Activated T-cell treated with anti-CD3 and anti-CD28 coated beads, Interleukin-2, amount 50 U/mL, for 4 hours (primary cell): ENCODE results near the gene MAN2B2. TPM values are rescaled to one million over a fixed set of nuclear protein-coding genes. Genes with fewer than 3 reads are reported as not detected.
A peak's percentile ranks its signal among the peaks of the same experiment; 100 is the strongest.
"Not testable (repeated sequence)": the region's sequence is repeated elsewhere in the genome, so short reads cannot be mapped to it uniquely, and the experiment has no call there.

Source experiments
- ATAC-seq, 2 donors: fragments of 200-7000 bp; cut with Tn5 transposase; one replicate each; pipeline ENCODE4 v1.10.0; 2021
- DNase-seq: peaks from one replicate; pipeline ENCODE4 v3.0.0-alpha.2; 2020
- H3K27me3 Mint-ChIP-seq: one replicate; pipeline ENCODE4 v1.8.0; 2021; ENCODE audit warnings: low read depth, mixed read lengths
- H3K36me3 Mint-ChIP-seq: one replicate; pipeline ENCODE4 v1.8.0; 2022; ENCODE audit warnings: mixed read lengths; ENCODE audit not compliant: insufficient read depth
- H3K4me1 Mint-ChIP-seq: one replicate; pipeline ENCODE4 v1.8.0; 2021; ENCODE audit warnings: low read depth, mixed read lengths
- H3K4me3 Mint-ChIP-seq: one replicate; pipeline ENCODE4 v1.8.0; 2021; ENCODE audit warnings: mild to moderate bottlenecking, moderate library complexity, mixed read lengths
- H3K9me3 Mint-ChIP-seq: one replicate; pipeline ENCODE4 v1.8.0; 2021; ENCODE audit warnings: mixed read lengths
- total RNA-seq, 3 donors: library from RNA; stranded (reverse); gene quantifications; one replicate each; pipeline ENCODE4 v1.2.1, GENCODE V29; 2021

MAN2B2 gene
- total RNA-seq, 3 donors from 2014 or later: 11.9 to 13.4 (median 12.7) TPM

DNA sequence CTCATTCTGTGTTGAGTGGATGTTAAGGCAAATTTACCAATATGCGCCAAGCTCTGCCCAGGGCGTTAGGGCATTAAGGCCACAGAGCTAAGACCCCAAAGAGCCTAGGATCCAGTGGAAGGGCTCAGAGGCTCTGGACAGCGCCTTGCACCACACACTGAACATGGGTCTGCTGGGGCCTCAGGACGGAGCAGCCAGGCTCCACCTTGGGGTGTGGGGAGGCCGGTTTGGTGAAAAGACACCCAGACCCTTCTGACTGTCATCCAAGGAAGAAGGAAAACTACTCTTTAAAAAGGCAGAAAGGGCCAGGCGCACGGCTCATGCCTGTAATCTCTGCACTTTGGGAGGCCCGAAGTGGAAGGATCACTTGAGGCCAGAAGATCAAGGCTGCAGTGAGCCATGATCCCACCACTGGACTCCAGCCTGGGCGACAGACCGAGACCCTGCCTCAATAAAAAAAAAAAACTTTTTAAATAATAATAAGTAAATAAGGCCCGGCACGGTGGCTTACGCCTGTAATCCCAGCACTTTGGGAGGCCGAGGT lies 64.2 kb downstream of the MAN2B2 start:
- H3K36me3 Mint-ChIP-seq: peaks cover 30% of the 10 kb centered on the region
- H3K4me1 Mint-ChIP-seq: peaks cover 28% of the 10 kb centered on the region
- DNase-seq (no peak), ATAC-seq (no peak)
- no peaks in the 10 kb centered on the region for H3K9me3 Mint-ChIP-seq
- H3K27me3 Mint-ChIP-seq: no peaks in the 10 kb centered on the region
- peak overlapping the region; percentile 24 for H3K4me3 Mint-ChIP-seq

DNA sequence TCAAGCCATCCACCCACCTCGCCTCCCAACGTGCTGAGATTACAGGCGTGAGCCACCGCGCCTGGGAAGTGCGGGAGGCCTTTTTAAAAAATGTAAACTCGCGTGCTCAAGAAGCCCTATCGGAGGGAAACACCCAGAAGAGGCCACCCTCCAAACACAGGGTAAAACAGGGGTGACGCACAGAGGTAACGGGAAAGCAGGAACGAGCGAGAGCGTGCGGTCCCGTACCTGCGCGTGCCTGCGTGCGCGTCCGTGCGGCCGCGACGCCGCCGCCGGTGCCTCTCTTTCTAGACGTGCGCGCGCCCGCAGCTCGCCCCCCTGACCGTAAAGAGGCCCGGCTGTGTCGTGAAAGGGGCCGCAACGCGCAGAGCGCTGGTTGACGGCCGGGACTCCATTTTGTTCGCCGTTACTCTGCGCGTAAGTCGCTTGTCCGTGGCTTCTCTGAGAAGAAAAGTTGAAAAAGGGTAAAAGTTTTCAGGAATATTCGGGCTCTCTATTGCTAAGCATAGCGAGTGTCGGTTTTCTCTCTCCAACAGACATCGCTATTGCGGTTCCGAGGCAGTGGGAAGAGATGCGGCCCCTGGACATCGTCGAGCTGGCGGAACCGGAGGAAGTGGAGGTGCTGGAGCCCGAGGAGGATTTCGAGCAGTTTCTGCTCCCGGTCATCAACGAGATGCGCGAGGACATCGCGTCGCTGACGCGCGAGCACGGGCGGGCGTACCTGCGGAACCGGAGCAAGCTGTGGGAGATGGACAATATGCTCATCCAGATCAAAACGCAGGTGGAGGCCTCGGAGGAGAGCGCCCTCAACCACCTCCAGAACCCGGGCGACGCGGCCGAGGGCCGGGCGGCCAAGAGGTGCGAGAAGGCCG lies 65.5 kb downstream of the MAN2B2 start, which contains the start of gene MRFAP1:
Gene MRFAP1, plus strand, starts transcription at position 394 of the 872 bp plus-strand sequence. Its CDS starts 178 bp downstream, at position 572.
- Mint-ChIP-seq H3K4me3 (peak within 1 kb of the TSS; percentile 98), H3K9me3 (no peaks in the 10 kb centered on the region), H3K36me3 (peaks cover 30% of the 10 kb centered on the region), H3K27me3 (no peaks in the 10 kb centered on the region), H3K4me1 (peaks cover 33% of the 10 kb centered on the region)
- DNase-seq: peak; percentile 91
- peak; percentile 81 to 90 for ATAC-seq

DNA sequence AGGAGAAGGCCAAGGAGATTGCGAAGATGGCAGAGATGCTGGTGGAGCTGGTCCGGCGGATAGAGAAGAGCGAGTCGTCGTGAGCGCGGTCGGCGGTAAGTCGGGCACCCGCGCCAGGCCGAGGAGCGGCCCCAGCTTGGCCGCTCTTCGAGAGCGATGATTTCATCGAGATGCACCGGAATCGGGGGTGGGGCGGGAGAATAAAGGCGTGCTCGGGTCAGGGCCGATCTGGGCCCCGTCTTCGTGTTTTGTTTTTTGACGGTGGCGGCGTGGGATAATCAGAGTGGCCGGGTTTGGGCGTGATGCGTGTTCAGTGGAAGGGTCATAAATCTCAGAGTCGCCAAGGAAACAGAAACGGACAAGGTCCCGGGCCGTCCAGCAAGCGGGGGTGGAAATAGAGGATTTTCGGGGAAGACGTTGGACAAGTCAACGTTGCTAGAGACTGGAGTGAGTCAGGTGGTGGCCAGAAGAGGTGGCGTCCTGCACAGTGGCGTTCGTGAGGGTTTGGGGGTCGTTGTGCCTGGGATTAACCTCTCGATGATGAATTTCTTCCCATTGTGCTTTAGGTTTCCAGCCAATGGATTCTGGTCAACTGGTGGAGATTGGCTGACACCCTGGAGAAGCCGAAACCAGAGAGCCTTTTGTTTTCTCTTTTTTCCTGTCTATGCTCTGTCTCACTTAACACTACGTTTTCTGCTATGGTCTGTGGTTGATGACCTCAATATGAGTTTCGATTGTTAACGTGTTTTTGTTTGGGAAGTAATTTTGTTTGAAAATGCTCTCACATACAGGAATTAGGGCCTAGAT lies 66.4 kb downstream of the MAN2B2 start:
- ATAC-seq: peak; percentile 59
- DNase-seq: peak; percentile 41
- H3K9me3 Mint-ChIP-seq: no peaks in the 10 kb centered on the region
- H3K36me3 Mint-ChIP-seq: peaks cover 30% of the 10 kb centered on the region
- peaks cover 33% of the 10 kb centered on the region for H3K4me1 Mint-ChIP-seq
- H3K27me3 Mint-ChIP-seq: no peaks in the 10 kb centered on the region
- peak overlapping the region; percentile 98 for H3K4me3 Mint-ChIP-seq

DNA sequence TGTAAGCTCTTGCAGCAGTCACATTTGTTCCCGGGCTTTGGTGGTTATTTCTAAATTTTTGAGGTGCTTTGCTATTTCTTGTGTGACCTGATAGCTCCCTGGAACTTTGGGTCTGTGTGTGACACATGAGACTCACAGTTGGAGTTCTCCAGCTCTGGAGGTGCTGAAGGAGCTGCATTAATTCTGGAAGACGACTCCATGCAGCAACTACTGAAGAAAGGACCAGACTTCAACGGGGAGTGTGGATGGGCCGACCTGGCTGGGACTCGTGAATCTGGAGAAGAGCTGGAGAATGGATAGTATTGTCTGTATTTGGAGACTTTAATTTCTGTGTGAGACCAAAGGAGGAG lies 67.0 kb downstream of the MAN2B2 start:
- Mint-ChIP-seq H3K4me1 (peaks cover 33% of the 10 kb centered on the region), H3K36me3 (peaks cover 30% of the 10 kb centered on the region), H3K9me3 (no peaks in the 10 kb centered on the region), H3K27me3 (no peaks in the 10 kb centered on the region), H3K4me3 (peak overlapping the region; percentile 98)
- ATAC-seq (no peak), DNase-seq (no peak)

DNA sequence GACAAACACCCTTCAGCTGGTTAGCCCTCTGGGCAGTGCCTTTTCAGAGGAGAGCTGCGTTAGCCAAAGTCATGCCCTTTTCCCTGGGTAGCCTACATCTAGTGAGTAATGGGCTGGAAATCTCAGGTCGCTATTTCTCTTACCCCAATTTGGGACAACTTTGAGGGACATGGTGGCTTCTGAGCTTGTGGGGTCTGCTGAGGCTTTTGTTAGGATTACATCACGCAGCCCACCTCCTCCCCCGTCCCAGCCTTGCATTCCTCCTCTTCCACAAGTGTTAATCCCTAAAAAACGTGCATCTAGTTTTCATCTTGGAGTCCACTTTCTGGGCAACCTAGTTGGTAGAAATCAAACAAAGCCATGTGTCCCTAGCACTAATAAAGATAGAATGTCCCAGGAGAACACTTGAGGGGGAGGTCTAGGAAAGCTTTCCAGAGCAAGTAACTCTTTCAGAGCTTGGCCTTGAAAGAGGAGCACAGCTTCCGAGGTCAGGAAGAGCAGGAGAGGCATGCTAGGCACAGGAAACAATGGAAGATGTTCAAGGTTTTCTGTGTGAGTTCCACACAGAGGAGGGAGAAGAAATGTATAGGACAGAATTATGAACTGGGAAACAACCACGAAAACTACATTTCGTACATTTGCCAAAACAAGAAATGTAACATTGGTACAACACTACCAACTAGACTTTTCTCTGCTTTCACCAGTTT lies 68.3 kb downstream of the MAN2B2 start:
- Mint-ChIP-seq H3K9me3 (no peaks in the 10 kb centered on the region), H3K36me3 (peaks cover 30% of the 10 kb centered on the region), H3K4me3 (peak overlapping the region; percentile 98), H3K27me3 (no peaks in the 10 kb centered on the region), H3K4me1 (peaks cover 33% of the 10 kb centered on the region)
- ATAC-seq (no peak), DNase-seq (no peak)

DNA sequence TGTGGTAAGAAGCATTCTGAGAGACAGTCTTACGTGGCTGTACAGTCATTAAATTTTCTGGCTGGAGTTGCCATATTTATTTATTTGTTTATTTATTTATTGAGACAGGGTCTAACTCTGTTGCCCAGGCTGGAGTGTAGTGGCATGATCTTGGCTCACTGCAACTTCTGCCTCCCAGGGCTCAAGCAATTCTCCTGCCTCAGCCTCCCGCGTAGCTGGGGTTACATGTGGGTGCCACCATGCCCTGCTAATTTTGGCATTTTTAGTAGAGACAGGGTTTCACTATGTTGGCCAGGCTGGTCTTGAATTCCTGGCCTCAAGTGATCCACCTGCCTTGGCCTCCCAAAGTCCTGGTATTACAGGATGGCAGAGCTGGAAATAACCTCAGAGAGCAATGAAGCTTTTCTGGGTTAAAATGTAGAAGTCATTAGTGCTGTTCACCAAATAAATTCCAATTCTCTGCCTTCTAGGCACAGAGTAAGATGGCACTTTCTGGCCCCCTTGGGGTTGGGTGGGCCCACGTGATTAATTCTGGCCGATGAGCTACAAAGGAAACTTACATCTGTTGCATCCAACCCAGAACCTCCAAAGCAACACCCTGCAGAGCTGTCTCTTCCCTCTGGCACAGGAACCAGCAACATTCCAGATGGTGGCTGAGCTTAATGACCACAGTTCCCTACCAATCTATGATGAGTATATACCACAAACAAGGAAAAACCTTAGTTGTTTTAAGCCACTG lies 70.0 kb downstream of the MAN2B2 start:
- no peaks in the 10 kb centered on the region for H3K9me3 Mint-ChIP-seq
- H3K4me3 Mint-ChIP-seq: no peak overlapping the region
- DNase-seq: no peak
- no peak for ATAC-seq
- H3K27me3 Mint-ChIP-seq: no peaks in the 10 kb centered on the region
- H3K36me3 Mint-ChIP-seq: peaks cover 30% of the 10 kb centered on the region
- H3K4me1 Mint-ChIP-seq: peaks cover 33% of the 10 kb centered on the region

DNA sequence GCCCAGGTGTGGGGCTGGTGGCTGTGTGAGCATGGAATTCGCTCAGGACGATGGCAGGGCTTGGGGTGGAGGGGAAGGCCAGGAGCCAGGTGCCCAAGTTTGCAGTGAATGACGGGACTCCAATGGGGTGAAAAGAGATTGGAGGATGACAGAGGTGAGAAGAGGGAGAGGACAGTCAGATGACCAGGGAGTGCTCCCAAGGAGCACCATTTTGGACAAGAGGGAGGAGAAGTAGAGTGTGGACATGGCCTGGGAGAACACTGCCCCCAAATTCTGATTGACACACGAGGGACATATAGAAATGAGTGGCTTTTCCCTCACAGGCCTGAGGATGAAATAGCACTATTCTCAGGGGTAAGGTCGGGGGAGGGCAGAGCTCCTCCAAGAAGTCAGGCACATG lies 72.2 kb downstream of the MAN2B2 start:
- no peak overlapping the region for H3K4me3 Mint-ChIP-seq
- H3K27me3 Mint-ChIP-seq: no peaks in the 10 kb centered on the region
- peaks cover 14% of the 10 kb centered on the region for H3K36me3 Mint-ChIP-seq
- ATAC-seq: no peak
- no peaks in the 10 kb centered on the region for H3K9me3 Mint-ChIP-seq
- H3K4me1 Mint-ChIP-seq: peaks cover 22% of the 10 kb centered on the region
- no peak for DNase-seq

DNA sequence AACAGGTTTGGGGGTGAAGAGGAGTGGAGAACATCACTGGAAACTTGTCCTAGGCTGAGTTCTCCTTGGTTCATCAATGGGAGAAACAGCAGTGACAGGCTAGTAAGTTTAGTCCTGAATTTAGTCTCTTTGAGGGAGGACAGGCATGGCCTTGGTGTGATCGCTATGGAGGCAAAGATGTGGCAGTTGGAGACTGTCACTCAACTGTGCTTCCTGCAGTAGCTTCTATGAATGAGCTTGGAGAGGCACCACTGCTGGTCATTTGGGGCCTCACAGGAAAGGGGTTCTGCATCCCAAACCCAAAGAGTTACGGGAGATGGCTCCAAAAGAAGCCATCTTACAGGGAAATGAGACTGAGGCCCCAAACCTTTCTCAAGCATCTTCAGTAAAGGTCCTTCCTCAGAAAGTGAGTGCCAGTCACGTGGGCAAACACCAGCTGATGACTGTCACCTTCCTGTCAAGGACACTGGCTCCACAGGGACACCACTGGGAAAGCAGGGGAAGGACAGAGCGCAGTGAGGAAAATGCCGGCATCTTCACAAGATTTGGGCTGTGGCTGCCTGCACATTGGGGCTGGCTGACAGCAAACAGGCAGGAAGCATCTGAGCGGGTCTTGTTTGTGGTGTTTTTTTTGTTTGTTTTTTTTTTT lies 72.7 kb downstream of the MAN2B2 start:
- H3K9me3 Mint-ChIP-seq: no peaks in the 10 kb centered on the region
- no peak for DNase-seq
- ATAC-seq: no peak
- no peaks in the 10 kb centered on the region for H3K27me3 Mint-ChIP-seq
- H3K4me1 Mint-ChIP-seq: peaks cover 17% of the 10 kb centered on the region
- H3K36me3 Mint-ChIP-seq: peaks cover 8% of the 10 kb centered on the region
- no peak overlapping the region for H3K4me3 Mint-ChIP-seq

DNA sequence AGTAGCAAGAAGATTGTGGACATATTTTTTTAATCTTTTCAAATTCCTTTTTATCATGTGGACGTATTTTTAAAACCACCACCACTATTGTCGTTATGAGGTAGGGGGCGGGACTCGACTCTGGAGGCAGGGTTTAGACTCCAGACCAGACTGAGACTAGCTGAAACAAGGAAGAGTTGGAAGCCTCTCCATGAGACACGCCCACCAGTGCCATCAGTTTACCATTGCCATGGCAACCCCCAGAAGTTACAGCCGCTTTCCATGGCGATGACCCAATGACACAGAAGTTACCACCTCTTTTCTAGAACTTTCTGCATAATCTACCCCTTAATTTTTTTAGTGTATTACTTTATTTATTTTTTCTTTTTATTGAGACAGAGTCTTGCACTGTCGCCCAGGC lies 74.2 kb downstream of the MAN2B2 start:
- H3K27me3 Mint-ChIP-seq: no peaks in the 10 kb centered on the region
- H3K4me3 Mint-ChIP-seq: no peak overlapping the region
- DNase-seq (no peak), ATAC-seq (no peak)
- no peaks in the 10 kb centered on the region for H3K9me3 Mint-ChIP-seq
- peaks cover 5% of the 10 kb centered on the region for H3K4me1 Mint-ChIP-seq
- no peaks in the 10 kb centered on the region for H3K36me3 Mint-ChIP-seq

DNA sequence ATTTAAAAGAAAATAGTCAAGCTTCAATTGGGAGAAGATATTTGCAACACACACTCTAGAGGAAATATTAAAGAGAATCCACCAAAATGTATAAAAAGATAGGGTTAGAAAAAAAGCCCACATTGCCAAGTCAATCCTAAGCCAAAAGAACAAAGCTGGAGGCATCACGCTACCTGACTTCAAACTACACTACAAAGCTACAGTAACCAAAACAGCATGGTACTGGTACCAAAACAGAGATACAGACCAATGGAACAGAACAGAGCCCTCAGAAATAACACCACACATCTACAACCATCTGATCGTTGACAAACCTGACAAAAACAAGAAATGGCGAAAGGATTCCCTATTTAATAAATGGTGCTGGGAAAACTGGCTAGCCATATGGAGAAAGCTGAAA lies 79.2 kb downstream of the MAN2B2 start:
- ATAC-seq, H3K27me3 Mint-ChIP-seq, H3K4me1 Mint-ChIP-seq, H3K9me3 Mint-ChIP-seq, H3K4me3 Mint-ChIP-seq, H3K36me3 Mint-ChIP-seq, DNase-seq: not testable (repeated sequence)

DNA sequence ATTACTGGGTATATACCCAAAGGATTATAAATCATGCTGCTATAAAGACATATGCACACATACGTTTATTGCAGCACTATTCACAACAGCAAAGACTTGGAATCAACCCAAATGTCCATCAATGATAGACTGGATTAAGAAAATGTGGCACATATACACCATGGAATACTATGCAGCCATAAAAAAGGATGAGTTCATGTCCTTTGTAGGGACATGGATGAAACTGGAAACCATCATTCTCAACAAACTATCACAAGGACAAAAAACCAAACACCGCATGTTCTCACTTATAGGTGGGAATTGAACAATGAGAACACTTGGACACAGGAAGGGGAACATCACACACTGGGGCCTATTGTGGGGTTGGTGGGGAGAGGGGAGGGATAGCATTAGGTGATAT lies 80.3 kb downstream of the MAN2B2 start:
- not testable (repeated sequence) for H3K36me3 Mint-ChIP-seq, H3K27me3 Mint-ChIP-seq, H3K4me3 Mint-ChIP-seq, ATAC-seq, DNase-seq, H3K9me3 Mint-ChIP-seq
- peaks cover 10% of the 10 kb centered on the region for H3K4me1 Mint-ChIP-seq

DNA sequence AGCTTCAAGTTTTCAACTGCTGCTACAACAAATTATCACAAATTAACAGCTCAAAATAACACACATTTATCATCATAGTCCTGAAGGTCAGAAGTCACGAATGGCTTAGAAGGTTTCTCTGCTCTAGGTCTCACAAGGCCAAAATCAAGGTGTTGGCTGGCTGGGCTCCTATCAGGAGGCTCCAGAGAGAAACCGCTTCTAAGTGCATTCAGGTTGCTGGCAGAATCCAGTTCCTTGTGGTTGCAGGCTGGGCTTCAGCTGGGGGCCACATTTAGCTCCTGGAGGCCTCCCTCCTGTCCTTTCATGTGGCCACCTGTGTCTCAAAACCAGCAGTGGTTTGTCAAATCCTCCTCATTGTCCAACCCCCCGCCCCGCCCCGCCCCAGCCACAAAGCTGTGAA lies 80.9 kb downstream of the MAN2B2 start:
- Mint-ChIP-seq H3K4me1 (peaks cover 10% of the 10 kb centered on the region), H3K27me3 (peaks cover 2% of the 10 kb centered on the region), H3K4me3 (no peak overlapping the region), H3K36me3 (no peaks in the 10 kb centered on the region), H3K9me3 (no peaks in the 10 kb centered on the region)
- DNase-seq (no peak), ATAC-seq (no peak)
